ENCODE data around the gene ZNF469.

GRCh38 chr16:88342491-88342890, 40.3 kb upstream of the ZNF469 start:
- TF ChIP-seq CTCF (IDR thresholded peaks at IDR 0.05) (no peak), EP300 (IDR thresholded peaks at IDR 0.05; ENCODE audit: low read depth) (no peak)

Data from transverse colon (tissue), 3 donors.